GM10266 (cell line): ENCODE measurements around the gene PDS5A.
"Not testable (repeated sequence)": the region's sequence is repeated elsewhere in the genome, so short reads cannot be mapped to it uniquely, and the experiment has no call there.

Experiments used
- DNase-seq: peaks from one replicate; pipeline ENCODE4 v3.0.0; 2012; ENCODE audit errors: extremely low spot score
- TF ChIP-seq, protein P1 (sequence below): IDR thresholded peaks from 2 replicates; pipeline ENCODE4 v1.5.1; 2012; ENCODE audit warnings: mild to moderate bottlenecking, low read depth; ENCODE audit not compliant: control insufficient read depth, insufficient read depth; ENCODE audit errors: missing control alignments

Gene PDS5A

DNA sequence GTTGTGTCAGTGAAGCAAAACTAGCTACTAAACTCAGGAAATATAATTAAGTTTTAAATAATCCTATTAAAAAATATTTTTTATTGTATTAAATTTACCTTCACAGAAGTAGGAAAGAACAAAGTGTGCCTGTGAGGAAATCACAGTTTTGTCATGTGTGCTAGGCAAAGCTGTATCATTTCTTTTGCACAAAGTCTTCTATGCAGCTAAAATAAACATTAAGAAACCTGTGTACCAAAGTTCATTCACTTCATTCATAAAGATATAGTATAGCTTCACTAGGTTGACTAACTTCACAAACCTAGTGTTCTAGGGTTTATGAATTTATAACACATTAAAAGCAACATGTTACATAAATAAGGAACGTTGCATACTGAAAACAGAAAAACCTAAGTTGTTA, 131.0 kb downstream of the PDS5A start:
- TF ChIP-seq, protein P1, sequence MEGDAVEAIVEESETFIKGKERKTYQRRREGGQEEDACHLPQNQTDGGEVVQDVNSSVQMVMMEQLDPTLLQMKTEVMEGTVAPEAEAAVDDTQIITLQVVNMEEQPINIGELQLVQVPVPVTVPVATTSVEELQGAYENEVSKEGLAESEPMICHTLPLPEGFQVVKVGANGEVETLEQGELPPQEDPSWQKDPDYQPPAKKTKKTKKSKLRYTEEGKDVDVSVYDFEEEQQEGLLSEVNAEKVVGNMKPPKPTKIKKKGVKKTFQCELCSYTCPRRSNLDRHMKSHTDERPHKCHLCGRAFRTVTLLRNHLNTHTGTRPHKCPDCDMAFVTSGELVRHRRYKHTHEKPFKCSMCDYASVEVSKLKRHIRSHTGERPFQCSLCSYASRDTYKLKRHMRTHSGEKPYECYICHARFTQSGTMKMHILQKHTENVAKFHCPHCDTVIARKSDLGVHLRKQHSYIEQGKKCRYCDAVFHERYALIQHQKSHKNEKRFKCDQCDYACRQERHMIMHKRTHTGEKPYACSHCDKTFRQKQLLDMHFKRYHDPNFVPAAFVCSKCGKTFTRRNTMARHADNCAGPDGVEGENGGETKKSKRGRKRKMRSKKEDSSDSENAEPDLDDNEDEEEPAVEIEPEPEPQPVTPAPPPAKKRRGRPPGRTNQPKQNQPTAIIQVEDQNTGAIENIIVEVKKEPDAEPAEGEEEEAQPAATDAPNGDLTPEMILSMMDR = no peak
- DNase-seq = no peak

DNA sequence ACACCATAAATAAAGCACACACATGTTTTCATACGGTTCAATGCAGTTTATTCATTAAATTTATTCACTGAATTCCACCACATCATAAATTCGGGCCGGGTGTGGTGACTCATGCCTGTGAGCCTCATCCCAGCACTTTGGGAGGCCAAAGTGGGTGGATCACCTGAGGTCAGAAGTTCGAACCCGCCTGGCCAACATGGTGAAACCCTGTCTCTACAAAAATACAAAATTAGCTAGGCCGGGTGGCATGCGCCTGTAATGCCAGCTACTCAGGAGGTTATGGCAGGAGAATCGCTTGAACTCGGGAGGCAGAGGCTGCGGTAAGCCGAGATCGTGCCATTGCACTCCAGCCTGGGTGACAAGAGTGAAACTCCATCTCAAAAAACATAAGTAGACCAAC, 131.6 kb downstream of the PDS5A start:
- TF ChIP-seq, protein P1 = no peak
- no peak for DNase-seq

- DNase-seq = no peak
- TF ChIP-seq, protein P1 = no peak
These were observed 135.8 kb downstream of the PDS5A start for GRCh38 chr4:39841894-39842293.

DNA sequence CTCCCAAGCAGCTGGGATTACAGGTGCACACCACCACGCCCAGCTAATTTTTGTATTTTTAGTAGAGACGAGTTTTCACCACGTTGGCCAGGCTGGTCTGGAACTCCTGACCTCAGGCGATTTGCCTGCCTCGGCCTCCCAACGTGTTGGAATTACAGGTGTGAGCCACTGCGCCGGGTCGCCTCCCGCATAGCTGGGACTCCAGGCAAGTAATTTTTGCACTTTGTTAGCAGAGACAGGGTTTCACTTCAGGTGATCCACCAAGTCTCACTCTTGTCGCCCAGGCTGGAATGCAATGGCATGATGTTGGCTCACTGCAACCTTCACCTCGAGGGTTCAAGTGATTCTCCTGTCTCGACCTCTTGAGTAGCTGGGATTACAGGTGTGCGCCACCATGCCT, 137.2 kb downstream of the PDS5A start:
- DNase-seq = not testable (repeated sequence)

- DNase-seq = no peak
- TF ChIP-seq, protein P1 = no peak
These were observed 137.7 kb downstream of the PDS5A start for GRCh38 chr4:39840027-39840426.

GRCh38 chr4:39838431-39838830, 139.3 kb downstream of the PDS5A start:
- DNase-seq = not testable (repeated sequence)

DNA sequence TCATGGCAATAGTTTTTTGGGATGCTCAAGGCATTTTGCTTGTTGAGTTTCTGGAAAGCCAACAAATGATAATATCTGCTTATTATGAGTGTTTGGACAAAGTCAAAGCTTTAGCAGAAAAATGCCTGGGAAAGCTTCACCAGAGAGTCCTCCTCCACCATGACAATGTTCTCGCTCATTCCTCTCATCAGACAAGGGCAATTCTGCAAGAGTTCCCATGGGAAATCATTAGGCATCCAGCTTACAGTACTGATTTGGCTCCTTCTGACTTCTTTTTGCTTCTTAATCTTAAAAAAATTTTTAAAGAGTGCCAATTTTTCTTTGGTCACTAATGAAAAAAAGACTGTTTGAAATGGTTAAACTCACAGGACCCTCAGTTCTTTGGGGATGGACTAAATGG, 143.4 kb downstream of the PDS5A start:
- TF ChIP-seq, protein P1 = no peak
- no peak for DNase-seq

DNA sequence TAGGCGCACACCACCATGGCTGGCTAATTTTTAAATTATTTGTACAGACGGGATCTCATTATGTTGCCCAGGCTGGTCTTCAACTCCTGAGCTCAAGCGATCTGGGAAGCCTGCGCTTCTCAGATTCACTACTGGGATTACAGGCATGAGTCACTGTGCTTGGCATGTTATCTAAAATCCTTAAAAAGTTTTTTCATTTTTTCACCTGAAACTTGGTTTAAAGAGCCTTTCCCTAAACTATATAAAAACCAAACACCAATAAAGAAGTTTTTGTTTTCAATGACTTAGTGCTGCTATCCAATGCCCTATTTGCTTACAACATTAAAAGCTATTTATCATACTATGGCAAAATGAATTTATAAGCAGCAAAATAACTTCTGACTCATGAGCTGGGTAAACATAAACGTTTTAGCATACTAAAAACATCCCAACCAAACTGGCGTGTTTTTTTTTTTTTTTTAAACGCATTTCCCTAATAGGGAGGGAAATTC, 151.9 kb downstream of the PDS5A start:
- TF ChIP-seq, protein P1 = no peak
- DNase-seq = no peak
